H1 (cell line): ENCODE measurements around the gene ERAP2.

Experiments used
- CTCF ChIP-seq, 3 experiments: IDR thresholded peaks; 1 replicate in 2 of 3; 2 replicates in 1 of 3; pipeline versions ENCODE4 v1.5.1 to v1.6.1; 2011; ENCODE audit warnings: low read length in 3 of 3, mild to moderate bottlenecking in 3 of 3, inconsistent platforms in 2 of 3, low read depth in 1 of 3, moderate library complexity in 1 of 3; ENCODE audit not compliant: insufficient read depth in 1 of 3; ENCODE audit errors: control extremely low read depth in 1 of 3
- MAFK ChIP-seq: IDR thresholded peaks from 2 replicates; pipeline ENCODE4 v1.6.1; 2012; ENCODE audit warnings: low read depth, mild to moderate bottlenecking, improper control_type of control experiment, low read length
- POLR2A ChIP-seq, 2 experiments: IDR thresholded peaks; 1 replicate in 1 of 2; 2 replicates in 1 of 2; pipeline ENCODE4 v1.6.1; 2011; ENCODE audit warnings: low read depth in 2 of 2, low read length in 2 of 2, mild to moderate bottlenecking in 2 of 2; ENCODE audit errors: control extremely low read depth in 1 of 2
- SRF ChIP-seq: IDR thresholded peaks from 2 replicates; pipeline ENCODE4 v1.6.1; 2011; ENCODE audit warnings: mild to moderate bottlenecking, low read depth, low read length, moderate library complexity
- ZNF274 ChIP-seq: IDR thresholded peaks from 2 replicates; pipeline ENCODE4 v1.7.0; 2012; ENCODE audit warnings: low read length, borderline replicate concordance; ENCODE audit errors: extremely low read depth

GRCh38 chr5:96896276-96896675, 20.0 kb downstream of the ERAP2 start:
- TF ChIP-seq CTCF (IDR thresholded peaks at IDR 0.05; ENCODE audit: control extremely low read depth in 1 of 3, insufficient read depth in 1 of 3, low read depth in 1 of 3, low read length in 3 of 3) (no peak), POLR2A (IDR thresholded peaks at IDR 0.05; ENCODE audit: control extremely low read depth in 1 of 2, low read depth in 2 of 2, low read length in 2 of 2) (no peak), SRF (no peak), MAFK (no peak), ZNF274 (no peak)
